Cardiac septum (tissue), 1 donor: ENCODE results near the gene PHF14. TPM values are rescaled to one million over a fixed set of nuclear protein-coding genes. Genes with fewer than 3 reads are reported as not detected.

Experiments
- DNase-seq: peaks from one replicate; pipeline ENCODE4 v3.0.0-alpha.2; 2020; ENCODE audit warnings: low spot score
- intact Hi-C: fragments of 100-400 bp; cut with DNase I; formaldehyde crosslinking; loops from one replicate; pipeline ENCODE4 v1.14.0; 2022
- total RNA-seq: library from RNA; stranded (reverse); fragmentation: NEBNext Ultra II Directional; extraction: Animal tissue kit (Norgen Biotek cat#: 25700); gene quantifications from one replicate; pipeline ENCODE4 v1.2.1, GENCODE V29; 2021
- donor health status: DM: no; HTN: no; CAD: no.

The PHF14 gene
- total RNA-seq, 1 donor from 2014 or later = 15.6 TPM

DNA sequence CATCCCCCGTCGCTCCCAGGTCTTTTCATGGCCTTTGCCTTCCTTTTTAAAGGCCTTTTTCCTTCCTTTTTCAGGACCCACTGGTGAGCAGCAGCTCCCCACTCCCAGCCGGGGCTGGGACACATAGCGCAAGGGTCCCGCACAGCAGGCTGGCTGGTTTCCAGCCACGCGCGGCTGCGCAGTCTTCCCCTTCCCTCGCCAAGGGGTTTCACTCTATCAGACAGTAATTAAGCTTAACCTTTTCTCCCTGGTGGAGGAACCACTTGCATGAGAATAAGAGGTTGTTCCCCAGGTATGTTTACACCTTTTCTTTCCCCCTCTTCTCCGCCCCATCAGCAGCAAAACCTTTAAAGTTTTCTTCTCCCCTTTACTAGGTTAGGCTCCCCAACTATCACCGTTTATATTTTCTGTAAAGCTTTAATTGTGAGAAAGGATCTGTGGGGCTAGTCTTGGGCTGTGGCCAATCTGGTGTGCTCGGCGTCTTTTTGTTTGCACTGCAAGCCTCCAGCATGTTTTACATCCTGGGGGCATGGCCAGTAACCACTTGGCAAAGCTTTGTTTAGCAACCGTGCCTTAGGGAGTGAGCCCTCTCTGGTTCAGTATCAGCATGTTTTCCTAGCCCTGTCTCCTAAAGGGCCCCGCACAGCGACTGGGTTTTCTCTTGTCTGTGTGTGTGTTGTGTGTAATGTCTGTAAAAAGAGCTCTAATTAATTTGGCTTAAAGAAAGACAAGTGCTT lies 219.6 kb downstream of the PHF14 start:
- DNase-seq = no peak

DNA sequence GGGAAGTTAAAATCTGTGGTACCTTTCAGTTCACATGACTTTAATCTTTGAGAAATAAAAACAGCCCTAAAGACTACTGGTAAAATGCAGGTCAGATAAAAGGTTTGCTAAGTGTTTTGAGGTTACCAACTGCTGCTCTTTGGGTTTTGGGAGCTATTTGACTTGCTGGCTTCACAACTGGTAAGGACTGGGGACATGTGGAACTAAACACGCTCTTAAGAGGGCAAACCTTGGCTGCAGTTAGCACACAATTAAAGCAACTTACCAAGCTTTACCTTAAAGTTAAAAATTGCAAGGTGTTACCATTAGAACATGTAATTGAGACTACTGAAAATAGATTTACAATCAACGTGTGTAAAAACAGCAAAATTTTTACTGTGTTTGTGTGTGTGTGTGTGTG lies 220.2 kb downstream of the PHF14 start:
- intact Hi-C loops = no loop called here
- DNase-seq = no peak

More for the DNA sequence above, 219.6 kb downstream of the PHF14 start:
- intact Hi-C loops = no loop called here

- no peak for DNase-seq
- intact Hi-C loops = no loop called here
Observed at GRCh38 chr7:11194492-11194891, 220.8 kb downstream of the PHF14 start.

GRCh38 chr7:11195502-11195901 lies 221.8 kb downstream of the PHF14 start:
- no peak for DNase-seq
- intact Hi-C loops = no loop called here

GRCh38 chr7:11196143-11196542 lies 222.5 kb downstream of the PHF14 start:
- DNase-seq = no peak
- intact Hi-C loops = no loop called here

DNA sequence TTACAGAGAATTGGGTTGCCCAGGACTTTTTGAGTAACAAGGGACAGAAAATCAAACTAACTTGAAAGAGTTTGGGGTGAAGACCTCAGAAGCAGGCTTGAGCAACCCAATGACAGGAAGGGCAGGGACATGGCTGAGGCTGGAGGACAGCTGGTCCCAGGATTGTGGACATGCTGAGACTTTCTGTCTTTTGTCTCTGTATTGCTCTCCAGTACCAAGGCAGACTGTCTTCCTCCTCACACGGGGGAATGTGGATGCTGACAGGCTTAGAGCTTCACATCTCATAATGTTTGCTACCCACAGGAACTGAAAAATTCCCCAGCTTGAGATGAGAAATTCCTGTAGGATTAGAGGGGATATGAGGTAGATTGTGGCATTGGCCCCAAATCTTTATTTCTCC lies 229.6 kb downstream of the PHF14 start:
- DNase-seq = no peak
- intact Hi-C loops = no loop called here

DNA sequence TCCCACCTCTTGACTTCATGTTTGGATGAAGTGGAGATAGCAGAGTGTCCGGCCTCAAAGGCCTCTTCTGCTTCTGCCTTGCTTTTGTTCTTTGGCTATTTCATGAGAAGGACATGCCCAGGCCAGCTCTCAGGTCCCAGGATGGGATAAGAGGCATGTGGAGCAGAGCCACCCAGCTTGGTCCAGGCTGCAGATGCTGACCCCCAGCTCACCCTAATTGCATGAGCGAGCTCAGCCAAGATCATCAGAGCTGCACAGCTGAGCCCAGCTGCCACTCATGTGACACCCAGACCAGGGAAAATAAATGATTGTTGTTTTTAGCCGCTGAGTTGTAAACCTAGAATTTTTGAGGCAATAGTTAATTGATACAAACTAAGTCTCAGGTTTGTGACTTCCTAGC lies 230.0 kb downstream of the PHF14 start:
- DNase-seq = no peak
- intact Hi-C loops = no loop called here

DNA sequence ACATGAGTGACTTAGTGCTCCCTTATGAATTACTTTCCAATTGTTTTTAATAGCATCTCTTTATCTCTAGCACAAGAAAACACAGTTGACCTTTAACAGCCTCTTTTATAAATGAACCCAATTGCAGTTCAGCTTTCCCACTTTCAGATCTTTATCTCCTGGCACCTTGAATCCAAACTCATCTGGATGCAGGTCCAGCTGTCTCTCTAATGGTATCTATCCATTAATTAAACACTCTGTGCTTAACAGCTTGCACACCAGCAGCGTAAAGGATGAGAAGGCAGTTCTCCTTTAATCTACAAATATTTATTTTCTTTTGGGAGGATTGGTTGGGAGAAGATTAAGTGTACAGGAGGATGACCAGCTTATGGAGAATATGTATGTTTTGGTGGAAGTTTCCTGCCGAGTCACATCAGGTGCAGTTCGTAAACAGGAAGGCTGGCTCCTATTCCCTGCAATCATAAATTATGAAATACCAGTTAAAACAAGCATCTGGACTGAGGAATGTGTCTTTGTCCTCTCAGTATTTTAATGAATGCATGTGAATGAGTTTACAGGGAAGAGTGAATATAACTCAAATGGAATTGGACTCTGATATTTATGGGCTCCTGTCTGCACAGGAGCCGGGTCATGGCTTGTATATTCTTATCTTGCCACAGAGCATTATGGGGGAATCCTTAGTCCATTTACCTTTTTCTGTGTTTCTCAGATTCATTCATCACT lies 232.7 kb downstream of the PHF14 start:
- no peak for DNase-seq

DNA sequence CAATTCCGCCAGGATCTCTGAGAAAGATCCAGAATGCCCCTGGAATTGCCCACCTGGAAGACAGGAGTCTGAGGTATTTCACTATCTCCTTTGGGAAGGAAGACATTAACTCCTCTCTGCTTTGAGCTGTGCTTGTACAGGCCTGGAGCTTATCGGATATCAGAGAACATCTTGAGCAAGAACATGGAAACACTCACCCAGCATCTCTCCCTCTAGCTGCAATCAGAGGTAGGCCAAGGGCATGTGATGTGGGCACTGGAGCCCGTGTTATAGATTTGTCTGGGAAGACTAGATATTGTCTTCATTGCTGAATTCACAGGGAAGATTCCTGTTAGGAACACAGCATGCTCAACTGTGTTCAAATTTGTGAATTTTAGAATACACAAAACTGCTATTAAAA lies 233.9 kb downstream of the PHF14 start:
- no peak for DNase-seq
- intact Hi-C loops = no loop called here

More for the DNA sequence above, 232.7 kb downstream of the PHF14 start:
- intact Hi-C loops = no loop called here

DNA sequence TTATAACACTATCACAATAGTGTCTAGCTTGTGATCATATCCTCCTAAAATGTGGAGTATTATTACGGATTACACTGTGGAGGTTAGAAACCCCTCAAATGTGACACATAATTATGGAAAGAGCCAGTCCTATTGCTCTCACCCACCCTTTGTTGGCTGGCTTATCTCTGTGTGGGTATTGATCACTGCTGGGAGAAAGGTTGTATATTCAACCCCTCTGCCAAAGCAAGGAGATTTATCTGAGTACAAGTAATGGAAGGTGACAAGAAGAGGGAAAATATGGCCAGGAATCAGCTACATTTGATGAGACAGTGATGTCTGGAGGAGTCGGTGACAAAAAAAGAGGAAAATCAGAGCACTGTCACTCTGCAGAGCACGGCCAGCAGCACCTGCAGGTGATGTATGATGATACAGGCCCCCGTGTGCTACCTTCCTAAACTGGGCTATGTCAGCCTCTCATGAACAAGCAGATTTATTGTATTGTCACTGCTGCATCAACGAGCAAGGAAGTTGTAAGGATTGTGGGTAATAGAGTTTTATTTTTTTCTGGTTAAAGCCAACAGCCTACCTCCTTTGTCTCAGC lies 235.3 kb downstream of the PHF14 start:
- DNase-seq = no peak

GRCh38 chr7:11210374-11210773 lies 236.7 kb downstream of the PHF14 start:
- intact Hi-C loops = no loop called here
- no peak for DNase-seq

More for the DNA sequence above, 235.3 kb downstream of the PHF14 start:
- intact Hi-C loops = no loop called here

- DNase-seq = no peak
- intact Hi-C loops = no loop called here
Observed at GRCh38 chr7:11212080-11212711, 238.5 kb downstream of the PHF14 start.

- no peak for DNase-seq
- intact Hi-C loops = no loop called here
Observed at GRCh38 chr7:11212816-11213215, 239.1 kb downstream of the PHF14 start.

GRCh38 chr7:11213266-11213665 lies 239.6 kb downstream of the PHF14 start:
- no peak for DNase-seq
- intact Hi-C loops = no loop called here

DNA sequence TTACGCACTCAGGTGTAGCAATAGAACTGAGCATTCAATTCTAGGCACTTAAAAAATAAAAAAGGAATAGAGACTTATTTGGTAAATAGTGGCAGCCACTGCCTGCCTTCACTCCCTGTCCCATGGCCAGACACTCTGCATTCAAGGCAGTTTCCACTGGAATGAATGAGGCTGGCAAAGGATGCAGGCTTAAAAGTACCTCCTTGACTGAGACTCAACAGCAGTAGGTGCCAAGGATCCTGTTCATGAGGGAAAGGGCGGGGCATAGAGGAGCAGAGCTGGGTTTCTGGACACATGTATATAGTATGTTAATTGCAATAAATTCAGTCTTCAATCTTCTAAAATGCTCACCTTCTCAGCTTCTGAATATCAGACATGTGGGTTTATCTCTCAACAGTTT lies 242.6 kb downstream of the PHF14 start:
- intact Hi-C loops = no loop called here
- no peak for DNase-seq

DNA sequence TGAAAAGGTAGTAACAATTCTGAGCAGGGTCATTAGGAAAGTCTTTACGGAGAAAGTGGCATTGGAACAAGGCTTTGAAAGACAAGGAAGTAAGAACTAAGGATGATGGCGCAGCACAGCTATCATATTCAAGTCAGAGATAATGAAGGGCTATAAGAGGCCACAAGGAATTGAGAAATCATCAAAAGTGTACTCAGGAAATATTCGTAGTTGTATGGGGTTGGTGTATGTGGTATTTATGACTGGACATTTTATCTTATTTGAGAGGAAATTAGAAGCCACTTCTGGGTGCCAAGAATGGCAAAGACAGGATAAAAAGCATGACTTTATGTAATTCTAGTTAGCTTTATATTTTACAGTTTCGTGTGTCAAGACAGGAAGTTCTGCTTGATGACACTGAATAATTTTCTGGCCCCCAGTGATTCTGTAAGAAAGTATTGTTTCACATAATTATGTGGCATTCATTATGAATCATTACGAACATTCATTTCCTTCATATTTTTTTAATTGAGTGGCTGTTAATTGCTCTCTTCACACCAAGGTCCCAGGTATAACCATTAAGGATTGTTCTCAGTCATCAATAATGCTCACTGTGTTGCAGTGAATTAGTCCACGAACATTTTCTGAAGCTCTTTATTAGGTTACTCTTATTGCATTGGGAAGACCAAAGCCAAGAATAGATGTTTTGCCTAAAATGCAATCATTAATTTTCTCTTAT lies 244.3 kb downstream of the PHF14 start:
- DNase-seq = no peak
- intact Hi-C loops = no loop called here
